GM19468 (cell line): ENCODE data around the gene OR5B3.
"Not testable (repeated sequence)": the region's sequence is repeated elsewhere in the genome, so short reads cannot be mapped to it uniquely, and the experiment has no call there.

Experiments
- ATAC-seq: cut with Tn5 transposase; IDR thresholded peaks from one replicate; pipeline ENCODE4 v1.9.1; 2021; ENCODE audit warnings: mild to moderate bottlenecking, moderate library complexity, moderate number of reproducible peaks; ENCODE audit not compliant: unreplicated experiment; ENCODE audit errors: extremely low read depth

Gene OR5B3

DNA sequence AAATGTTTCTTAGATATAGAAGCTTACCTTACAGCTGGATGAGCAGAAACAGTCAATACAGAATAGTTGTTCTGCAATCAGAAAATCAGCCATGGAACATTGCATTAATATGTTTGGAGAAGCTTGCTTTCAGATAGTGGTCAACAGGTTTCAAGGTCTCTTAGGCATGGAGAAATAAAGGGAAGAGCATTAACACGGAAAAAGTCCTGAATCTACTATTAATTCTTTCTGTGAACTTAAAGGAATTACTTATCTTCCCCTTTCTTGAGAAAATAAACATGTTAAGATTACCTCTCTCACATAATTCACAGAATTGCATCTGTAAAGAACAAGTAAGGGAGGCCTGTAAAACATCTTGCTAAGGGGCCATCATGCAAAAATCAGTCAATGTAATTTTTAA lies at the start of gene OR5B3:
TSS of gene OR5B3 (minus strand) at position 101 of the 400 bp plus-strand sequence. CDS start 3,465 bp downstream, outside the sequence.
- no peak for ATAC-seq

DNA sequence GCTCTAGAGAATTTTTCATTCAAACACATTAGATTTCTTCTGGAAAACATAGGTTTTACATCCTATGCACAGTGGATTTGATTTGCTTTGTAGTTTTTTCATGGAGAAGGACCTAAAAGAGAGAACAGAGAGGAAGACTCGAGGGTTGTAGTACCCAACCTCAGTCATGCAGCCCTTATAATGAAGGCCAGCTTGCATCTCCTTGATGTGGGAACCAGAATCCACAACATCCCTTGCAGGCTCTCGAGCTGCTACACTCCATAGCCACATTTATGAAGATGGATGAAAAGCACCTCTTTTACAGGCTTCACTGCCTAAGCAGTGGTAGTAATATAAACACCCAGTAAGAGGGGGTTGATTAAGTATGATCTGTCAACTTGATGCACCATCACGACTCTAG lies 44.9 kb upstream of the OR5B3 start:
- ATAC-seq: no peak

DNA sequence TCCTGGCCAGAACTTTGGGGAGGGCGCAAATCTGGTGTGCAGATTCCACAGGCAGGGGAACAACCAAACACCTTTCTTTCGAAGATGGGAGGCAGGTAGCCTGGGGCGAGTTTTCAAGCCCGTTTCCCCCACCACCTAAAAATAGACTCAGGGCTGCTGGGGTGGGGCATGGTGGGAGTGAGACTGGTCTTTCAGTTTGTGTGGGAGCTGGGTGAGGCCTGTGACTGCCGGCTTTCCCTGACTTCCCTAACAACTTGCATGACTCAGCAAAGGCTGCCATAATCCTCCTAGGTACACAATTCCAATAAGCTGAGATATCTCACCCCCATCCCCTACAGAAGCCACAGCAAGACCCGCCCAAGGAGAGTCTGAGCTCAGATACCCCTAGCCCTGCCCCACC lies 39.6 kb upstream of the OR5B3 start:
- no peak for ATAC-seq

GRCh38 chr11:58444300-58444699 lies 37.6 kb upstream of the OR5B3 start:
- ATAC-seq: no peak

GRCh38 chr11:58442136-58442535 lies 35.5 kb upstream of the OR5B3 start, which contains the start of gene OR5B12:
TSS of gene OR5B12 (minus strand) at chr11:58442236. CDS start at chr11:58440151, 2,085 bp downstream.
- ATAC-seq: no peak

- ATAC-seq: no peak
Observed at GRCh38 chr11:58438486-58438885, 31.8 kb upstream of the OR5B3 start.

DNA sequence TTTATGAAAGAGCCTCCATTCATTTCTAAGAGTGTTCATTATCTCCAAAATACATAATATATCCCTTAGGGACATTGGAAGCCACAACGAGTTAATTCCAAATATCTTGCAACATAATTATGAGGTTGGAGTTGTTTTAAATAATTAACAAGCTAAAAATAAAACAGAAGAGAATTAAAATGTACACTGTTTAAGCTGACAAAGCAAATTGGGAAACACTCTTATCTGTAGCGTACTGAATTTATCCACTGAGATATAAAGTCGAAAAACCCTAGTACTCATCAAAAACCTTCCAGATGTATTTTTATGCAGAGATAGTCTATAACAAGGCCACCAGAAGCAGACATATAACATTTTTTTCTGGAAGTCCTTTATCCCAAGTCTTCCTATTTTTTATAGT lies 27.5 kb upstream of the OR5B3 start:
- no peak for ATAC-seq

DNA sequence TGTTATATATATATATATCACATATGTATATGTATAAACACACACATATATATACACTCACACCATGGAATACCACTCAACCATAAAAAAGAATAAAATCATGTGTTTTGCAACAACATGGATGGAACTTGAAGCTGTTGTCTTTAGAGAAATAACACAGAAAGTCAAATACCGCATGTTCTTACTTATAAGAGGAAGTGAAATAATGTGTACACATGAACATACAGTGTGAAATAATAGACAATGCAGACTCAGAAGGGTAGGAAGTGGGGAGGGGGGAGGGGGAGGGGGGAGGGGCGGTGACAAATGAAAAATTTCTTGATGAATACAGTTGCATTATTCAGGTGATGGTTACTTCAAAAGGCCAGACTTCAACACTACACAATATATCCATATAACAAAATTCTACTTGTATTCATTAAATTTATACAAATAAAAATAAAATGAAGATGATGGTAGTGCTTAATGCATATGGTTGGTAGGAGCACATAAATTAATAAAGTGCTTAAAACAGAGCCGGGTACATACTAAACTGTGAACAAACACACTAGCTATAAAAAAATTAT lies 27.0 kb upstream of the OR5B3 start:
- ATAC-seq: no peak

DNA sequence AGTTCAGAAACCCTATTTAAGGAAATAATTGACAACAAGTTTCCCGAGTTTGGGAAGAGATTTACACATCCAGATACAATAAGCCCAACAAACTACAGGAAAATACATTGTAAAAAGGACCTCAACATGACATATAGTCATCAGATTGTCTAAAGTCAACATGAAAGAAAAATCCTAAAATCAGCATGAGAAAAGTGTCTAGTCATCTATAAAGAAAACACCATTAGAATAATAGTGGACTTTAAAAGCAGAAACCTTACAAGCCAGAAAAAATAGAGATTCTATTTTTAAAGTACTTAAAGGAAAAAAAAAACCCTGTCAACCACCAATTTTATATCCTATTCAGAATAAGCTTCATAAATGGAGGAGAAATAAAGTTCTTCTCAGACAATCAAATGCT lies 22.6 kb upstream of the OR5B3 start:
- ATAC-seq: no peak

DNA sequence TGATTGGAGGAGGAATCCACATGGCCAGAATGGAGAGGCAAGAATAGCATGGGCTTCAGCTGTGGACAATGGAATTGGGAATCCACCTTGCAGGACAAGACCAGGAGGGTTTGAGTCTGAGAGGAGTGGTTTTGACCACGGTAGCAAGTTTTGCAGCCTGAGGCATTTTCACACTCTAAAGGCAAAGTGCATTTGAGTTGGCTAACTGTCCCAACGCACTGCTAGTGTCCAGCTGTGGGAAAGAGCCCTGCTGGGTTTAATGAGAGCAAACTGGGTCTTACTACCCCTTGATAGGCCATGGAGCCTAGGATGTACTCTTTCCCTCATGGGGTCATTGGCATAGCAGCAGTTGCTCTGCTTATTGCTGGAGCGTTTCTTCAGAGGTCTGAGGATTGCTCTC lies 21.3 kb upstream of the OR5B3 start, which contains the start of gene OR5B2:
TSS of gene OR5B2 (minus strand) at position 101 of the 400 bp plus-strand sequence. CDS start 4,860 bp downstream, outside the sequence.
- ATAC-seq: no peak

DNA sequence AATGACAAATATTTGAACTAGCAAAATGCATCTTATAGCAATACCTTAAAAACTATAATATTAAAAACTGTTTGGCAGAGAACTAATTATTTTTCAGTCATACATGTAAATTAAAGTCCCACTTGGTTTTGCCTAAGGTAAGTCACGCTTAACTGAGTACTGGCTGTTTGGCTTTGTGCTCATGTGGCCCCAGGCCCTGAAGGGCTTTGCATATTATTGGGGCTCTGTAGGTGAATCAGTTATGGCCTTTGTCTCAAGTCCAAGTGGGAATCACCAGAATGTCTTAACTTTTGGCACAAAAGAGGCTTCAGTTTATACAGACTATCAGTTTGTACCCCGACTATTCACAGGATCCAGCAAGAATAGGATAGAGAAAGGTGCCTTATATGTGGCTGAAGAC lies 7.1 kb downstream of the OR5B3 start:
- not testable (repeated sequence) for ATAC-seq

- no peak for ATAC-seq
Observed at GRCh38 chr11:58395581-58395980, 11.1 kb downstream of the OR5B3 start.

DNA sequence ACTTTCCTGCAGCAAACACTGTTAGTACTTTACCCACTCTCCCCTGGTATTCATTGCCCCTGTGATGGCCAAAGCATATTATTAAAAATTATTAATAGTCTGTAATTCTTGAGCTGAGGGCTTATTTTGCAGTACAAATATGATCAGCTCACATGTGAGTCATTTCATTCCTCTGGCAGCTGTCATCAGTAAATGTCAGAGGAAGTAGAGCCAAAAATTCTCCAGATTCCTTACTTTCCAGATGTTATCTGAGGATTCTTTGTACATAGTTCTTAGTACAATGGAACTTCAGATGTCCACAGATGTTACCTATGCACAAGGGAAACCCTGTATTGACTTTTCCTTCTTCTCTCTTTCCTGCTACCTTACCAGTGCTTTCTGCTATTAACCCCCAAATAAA lies 12.5 kb downstream of the OR5B3 start:
- ATAC-seq: no peak

DNA sequence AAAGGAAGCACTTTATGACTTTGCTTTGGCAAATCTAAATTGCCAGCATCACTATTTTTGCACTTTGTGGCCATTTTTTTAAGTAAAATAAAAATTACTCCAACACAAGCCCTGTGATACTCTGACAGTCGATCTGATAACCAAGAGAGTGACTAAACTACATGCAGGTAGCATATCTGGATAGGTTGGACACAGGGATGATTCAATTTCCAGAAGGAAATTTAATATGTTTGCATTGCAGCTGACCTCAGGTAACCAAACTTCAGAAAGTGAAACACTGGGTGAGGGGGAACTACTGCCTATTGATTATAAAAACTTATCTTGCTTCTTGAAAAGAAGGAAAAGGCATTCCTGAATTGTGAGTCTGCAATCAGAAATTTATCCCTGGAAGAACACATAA lies 13.9 kb downstream of the OR5B3 start:
- ATAC-seq: no peak

GRCh38 chr11:58391879-58392278 lies 14.8 kb downstream of the OR5B3 start:
- ATAC-seq: no peak

- ATAC-seq: no peak
Observed at GRCh38 chr11:58390551-58391063, 16.1 kb downstream of the OR5B3 start.

GRCh38 chr11:58358969-58359368 lies 47.7 kb downstream of the OR5B3 start, which contains the start of gene OR5B17:
TSS of gene OR5B17 (minus strand) at chr11:58359069. CDS start at chr11:58359069, 0 bp downstream.
- ATAC-seq: no peak

- no peak for ATAC-seq
Observed at GRCh38 chr11:58354727-58355126, 51.9 kb downstream of the OR5B3 start.
